Mammary epithelial cell (primary cell): ENCODE results near the gene ADSS2.

Experiments used
- EZH2 ChIP-seq: IDR thresholded peaks from 2 replicates; pipeline ENCODE4 v1.6.1; 2012; ENCODE audit warnings: low read length, inconsistent platforms, borderline replicate concordance
- TF ChIP-seq, protein P1 (sequence below), 2 donors: IDR thresholded peaks in 1 of 2; conservative IDR thresholded peaks in 1 of 2; 2 replicates each; pipeline ENCODE4 v1.5.1; 2011 to 2012; ENCODE audit warnings: inconsistent platforms in 2 of 2, low read length in 2 of 2, mild to moderate bottlenecking in 2 of 2, control low read depth in 1 of 2, low read depth in 1 of 2; ENCODE audit not compliant: insufficient read depth in 1 of 2; ENCODE audit errors: extremely low read depth in 1 of 2

DNA sequence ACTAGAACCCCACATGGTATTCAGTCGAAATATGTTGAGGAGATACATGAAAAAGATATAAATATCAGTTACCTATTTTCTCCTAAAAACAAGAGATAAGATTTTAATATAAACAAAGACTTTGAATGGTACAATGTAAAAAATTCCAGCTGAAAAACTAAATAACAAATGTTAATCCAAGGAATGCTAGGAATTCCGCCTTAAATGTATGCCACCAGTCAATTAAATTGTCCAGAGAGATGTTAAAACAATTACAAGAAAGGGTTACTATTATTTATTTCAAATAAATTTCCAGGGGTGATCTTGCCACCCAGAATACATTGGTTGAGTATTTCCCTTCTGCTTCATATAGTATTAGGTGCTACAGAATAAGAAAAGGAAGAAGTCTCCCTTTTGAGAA is 4.2 kb downstream of the ADSS2 start:
- TF ChIP-seq, protein P1, sequence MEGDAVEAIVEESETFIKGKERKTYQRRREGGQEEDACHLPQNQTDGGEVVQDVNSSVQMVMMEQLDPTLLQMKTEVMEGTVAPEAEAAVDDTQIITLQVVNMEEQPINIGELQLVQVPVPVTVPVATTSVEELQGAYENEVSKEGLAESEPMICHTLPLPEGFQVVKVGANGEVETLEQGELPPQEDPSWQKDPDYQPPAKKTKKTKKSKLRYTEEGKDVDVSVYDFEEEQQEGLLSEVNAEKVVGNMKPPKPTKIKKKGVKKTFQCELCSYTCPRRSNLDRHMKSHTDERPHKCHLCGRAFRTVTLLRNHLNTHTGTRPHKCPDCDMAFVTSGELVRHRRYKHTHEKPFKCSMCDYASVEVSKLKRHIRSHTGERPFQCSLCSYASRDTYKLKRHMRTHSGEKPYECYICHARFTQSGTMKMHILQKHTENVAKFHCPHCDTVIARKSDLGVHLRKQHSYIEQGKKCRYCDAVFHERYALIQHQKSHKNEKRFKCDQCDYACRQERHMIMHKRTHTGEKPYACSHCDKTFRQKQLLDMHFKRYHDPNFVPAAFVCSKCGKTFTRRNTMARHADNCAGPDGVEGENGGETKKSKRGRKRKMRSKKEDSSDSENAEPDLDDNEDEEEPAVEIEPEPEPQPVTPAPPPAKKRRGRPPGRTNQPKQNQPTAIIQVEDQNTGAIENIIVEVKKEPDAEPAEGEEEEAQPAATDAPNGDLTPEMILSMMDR (conservative IDR thresholded peaks at IDR 0.05 in 1 of 2, IDR thresholded peaks at IDR 0.05 in 1 of 2; ENCODE audit: extremely low read depth in 1 of 2, insufficient read depth in 1 of 2, low read depth in 1 of 2, low read length in 2 of 2) = no peak
- no peak for TF ChIP-seq EZH2
